ENCODE measurements around the gene MAPK10.

MAPK10 gene

GRCh38 chr4:85963231-85963630 lies 396.6 kb downstream of the MAPK10 start (continued):
- TF ChIP-seq ZNF266 (tag by site-specific recombination; IDR thresholded peaks at IDR 0.05; ENCODE audit: low read depth) (no peak), ZSCAN18 (tag by site-specific recombination; IDR thresholded peaks at IDR 0.05) (no peak)

- POLR2A ChIA-PET, result no interaction called here
- Histone ChIP-seq H3K27ac (ENCODE audit: extremely low read depth, low read depth, low read length) (no peak overlapping the region), H3K4me3 (ENCODE audit: low read depth, low read length) (no peak overlapping the region), H3K36me3 (ENCODE audit: control insufficient read depth in 2 of 2, insufficient read depth in 1 of 2, low read length in 2 of 2) (no peaks in the 10 kb centered on the region), H3K4me1 (ENCODE audit: control insufficient read depth, insufficient read depth, low read length) (no peaks in the 10 kb centered on the region), H3K9me3 (ENCODE audit: control insufficient read depth, insufficient read depth, low read depth, low read length) (no peaks in the 10 kb centered on the region)
- CTCF ChIA-PET, result interaction anchor here (0.6 to 1.4 kb wide), 3 partner anchors 9 to 231 kb away, joined by 3 to 8 read pairs (median 4); no protein-coding TSS in a partner anchor
- TF ChIP-seq ZNF555 (tag by site-specific recombination; conservative IDR thresholded peaks at IDR 0.05) (no peak), ZBTB1 (tag by site-specific recombination; IDR thresholded peaks at IDR 0.05) (no peak), ZNF391 (tag by site-specific recombination; IDR thresholded peaks at IDR 0.05; ENCODE audit: borderline replicate concordance, low read depth) (no peak), ZNF530 (tag by site-specific recombination; IDR thresholded peaks at IDR 0.05; ENCODE audit: low read depth) (no peak), ZNF518A (tag by site-specific recombination; conservative IDR thresholded peaks at IDR 0.05; ENCODE audit: low read depth) (no peak), ZNF658 (tag by site-specific recombination; IDR thresholded peaks at IDR 0.05) (no peak), ZNF37A (tag by site-specific recombination; IDR thresholded peaks at IDR 0.05) (no peak), KLF17 (tag by site-specific recombination; IDR thresholded peaks at IDR 0.05) (no peak), ZNF335 (tag by site-specific recombination; conservative IDR thresholded peaks at IDR 0.05) (no peak), ZIC2 (tag by site-specific recombination; IDR thresholded peaks at IDR 0.05) (no peak)
Measured at GRCh38 chr4:85961887-85962286, 398.0 kb downstream of the MAPK10 start.

GRCh38 chr4:85956293-85956945 lies 403.4 kb downstream of the MAPK10 start:
- Histone ChIP-seq H3K27ac (ENCODE audit: extremely low read depth, low read depth, low read length) (no peak overlapping the region), H3K4me1 (ENCODE audit: control insufficient read depth, insufficient read depth, low read length) (no peaks in the 10 kb centered on the region), H3K4me3 (ENCODE audit: low read depth, low read length) (no peak overlapping the region), H3K36me3 (ENCODE audit: control insufficient read depth in 2 of 2, insufficient read depth in 1 of 2, low read length in 2 of 2) (no peaks in the 10 kb centered on the region), H3K9me3 (ENCODE audit: control insufficient read depth, insufficient read depth, low read depth, low read length) (no peaks in the 10 kb centered on the region)
- ChIA-PET CTCF (interaction anchor here (1.3 kb wide), 1 partner anchor 9 kb away, joined by 3 read pairs; no protein-coding TSS in a partner anchor), POLR2A (no interaction called here)
- TF ChIP-seq ZSCAN5A (tag by site-specific recombination; IDR thresholded peaks at IDR 0.05), result no peak
- TF ChIP-seq ZSCAN23 (tag by site-specific recombination; IDR thresholded peaks at IDR 0.05), result no peak
- TF ChIP-seq TSHZ1 (tag by site-specific recombination; IDR thresholded peaks at IDR 0.05; ENCODE audit: borderline replicate concordance), result no peak
- TF ChIP-seq OVOL3 (tag by site-specific recombination; IDR thresholded peaks at IDR 0.05), result no peak
- TF ChIP-seq ZNF654 (tag by site-specific recombination; IDR thresholded peaks at IDR 0.05; ENCODE audit: low read depth), result no peak
- TF ChIP-seq ZNF488 (tag by site-specific recombination; IDR thresholded peaks at IDR 0.05), result no peak
- no peak for TF ChIP-seq ZSCAN16 (tag by site-specific recombination; IDR thresholded peaks at IDR 0.05)
- no peak for TF ChIP-seq KLF1 (tag by site-specific recombination; IDR thresholded peaks at IDR 0.05)

Data from HEK293 (cell line).